Measurements from ENCODE around the gene SKP2.

The SKP2 gene

GRCh38 chr5:36172599-36172998, 20.7 kb downstream of the SKP2 start:
- Histone ChIP-seq H2AK5ac (ENCODE audit: low read length) (no peak overlapping the region), H3K4me3 (ENCODE audit: low read length) (no peak overlapping the region), H3K4ac (ENCODE audit: low read depth, low read length) (no peak overlapping the region), H3K56ac (ENCODE audit: low read length) (no peak overlapping the region), H3K79me1 (ENCODE audit: low read length) (peaks cover 2% of the 10 kb centered on the region), H3K36me3 (ENCODE audit: control insufficient read depth, insufficient read depth, low read length) (peaks cover 11% of the 10 kb centered on the region), H2BK5ac (ENCODE audit: low read length) (no peak overlapping the region), H3K18ac (ENCODE audit: low read length) (no peak overlapping the region), H3K4me1 (ENCODE audit: control insufficient read depth, low read depth, low read length) (no peaks in the 10 kb centered on the region), H3K4me2 (ENCODE audit: low read length) (no peak overlapping the region), H3K23ac (ENCODE audit: low read length) (no peak overlapping the region), H2BK120ac (ENCODE audit: low read depth, low read length) (no peak overlapping the region), H3K79me2 (ENCODE audit: control insufficient read depth, insufficient read depth, low read length) (peaks cover 2% of the 10 kb centered on the region), H3K27me3 (ENCODE audit: insufficient read depth, low read length, poor library complexity) (no peaks in the 10 kb centered on the region), H4K8ac (ENCODE audit: low read depth, low read length) (no peak overlapping the region), H3K27ac (ENCODE audit: low read depth, low read length) (no peak overlapping the region), H3K9ac (ENCODE audit: low read length) (no peak overlapping the region), H2BK15ac (replicated peaks; ENCODE audit: low read depth) (no peak overlapping the region), H4K5ac (ENCODE audit: low read length) (no peak overlapping the region)
- WGBS (ENCODE audit: extremely low coverage, insufficient coverage, low lambda C conversion rate), result no CpG with 5 or more reads among the region's 1 CpG
- no peak for DNase-seq

GRCh38 chr5:36173426-36173825, 21.5 kb downstream of the SKP2 start:
- no peak for DNase-seq
- no peak overlapping the region for H2AK5ac ChIP-seq (ENCODE audit: low read length)
- peaks cover 2% of the 10 kb centered on the region for H3K79me1 ChIP-seq (ENCODE audit: low read length)
- WGBS (ENCODE audit: extremely low coverage, insufficient coverage, low lambda C conversion rate), result no CpG with 5 or more reads among the region's 2 CpGs
- H2BK120ac ChIP-seq (ENCODE audit: low read depth, low read length), result no peak overlapping the region
- H2BK5ac ChIP-seq (ENCODE audit: low read length), result no peak overlapping the region
- no peak overlapping the region for H2BK15ac ChIP-seq (replicated peaks; ENCODE audit: low read depth)
- no peak overlapping the region for H3K9ac ChIP-seq (ENCODE audit: low read length)
- H3K79me2 ChIP-seq (ENCODE audit: control insufficient read depth, insufficient read depth, low read length), result no peaks in the 10 kb centered on the region
- no peak overlapping the region for H3K23ac ChIP-seq (ENCODE audit: low read length)
- H3K18ac ChIP-seq (ENCODE audit: low read length), result no peak overlapping the region
- no peak overlapping the region for H3K4me2 ChIP-seq (ENCODE audit: low read length)
- no peak overlapping the region for H3K27ac ChIP-seq (ENCODE audit: low read depth, low read length)
- H3K36me3 ChIP-seq (ENCODE audit: control insufficient read depth, insufficient read depth, low read length), result peaks cover 11% of the 10 kb centered on the region
- H4K5ac ChIP-seq (ENCODE audit: low read length), result no peak overlapping the region
- no peak overlapping the region for H3K56ac ChIP-seq (ENCODE audit: low read length)
- no peaks in the 10 kb centered on the region for H3K27me3 ChIP-seq (ENCODE audit: insufficient read depth, low read length, poor library complexity)
- no peaks in the 10 kb centered on the region for H3K4me1 ChIP-seq (ENCODE audit: control insufficient read depth, low read depth, low read length)
- H4K8ac ChIP-seq (ENCODE audit: low read depth, low read length), result no peak overlapping the region
- H3K4ac ChIP-seq (ENCODE audit: low read depth, low read length), result no peak overlapping the region
- H3K4me3 ChIP-seq (ENCODE audit: low read length), result no peak overlapping the region

- Histone ChIP-seq H2AK5ac (ENCODE audit: low read length) (no peak overlapping the region), H3K79me1 (ENCODE audit: low read length) (peaks cover 2% of the 10 kb centered on the region), H4K5ac (ENCODE audit: low read length) (no peak overlapping the region), H2BK15ac (replicated peaks; ENCODE audit: low read depth) (no peak overlapping the region), H2BK120ac (ENCODE audit: low read depth, low read length) (no peak overlapping the region), H3K79me2 (ENCODE audit: control insufficient read depth, insufficient read depth, low read length) (no peaks in the 10 kb centered on the region), H3K4me1 (ENCODE audit: control insufficient read depth, low read depth, low read length) (no peaks in the 10 kb centered on the region), H3K4me3 (ENCODE audit: low read length) (no peak overlapping the region), H3K27me3 (ENCODE audit: insufficient read depth, low read length, poor library complexity) (no peaks in the 10 kb centered on the region), H3K27ac (ENCODE audit: low read depth, low read length) (no peak overlapping the region), H4K8ac (ENCODE audit: low read depth, low read length) (no peak overlapping the region), H3K4ac (ENCODE audit: low read depth, low read length) (no peak overlapping the region), H3K56ac (ENCODE audit: low read length) (no peak overlapping the region), H3K23ac (ENCODE audit: low read length) (no peak overlapping the region), H2BK5ac (ENCODE audit: low read length) (no peak overlapping the region), H3K9ac (ENCODE audit: low read length) (no peak overlapping the region), H3K18ac (ENCODE audit: low read length) (no peak overlapping the region), H3K36me3 (ENCODE audit: control insufficient read depth, insufficient read depth, low read length) (peaks cover 11% of the 10 kb centered on the region), H3K4me2 (ENCODE audit: low read length) (no peak overlapping the region)
- no CpG with 5 or more reads among the region's 3 CpGs for WGBS (ENCODE audit: extremely low coverage, insufficient coverage, low lambda C conversion rate)
- no peak for DNase-seq
Observed at GRCh38 chr5:36174119-36174518, 22.2 kb downstream of the SKP2 start.

- Histone ChIP-seq H3K79me1 (ENCODE audit: low read length) (peaks cover 2% of the 10 kb centered on the region), H4K5ac (ENCODE audit: low read length) (no peak overlapping the region), H3K27me3 (ENCODE audit: insufficient read depth, low read length, poor library complexity) (no peaks in the 10 kb centered on the region), H3K4ac (ENCODE audit: low read depth, low read length) (no peak overlapping the region), H3K79me2 (ENCODE audit: control insufficient read depth, insufficient read depth, low read length) (no peaks in the 10 kb centered on the region), H3K9ac (ENCODE audit: low read length) (no peak overlapping the region), H3K4me3 (ENCODE audit: low read length) (no peak overlapping the region), H2AK5ac (ENCODE audit: low read length) (no peak overlapping the region), H3K23ac (ENCODE audit: low read length) (no peak overlapping the region), H3K27ac (ENCODE audit: low read depth, low read length) (no peak overlapping the region), H4K8ac (ENCODE audit: low read depth, low read length) (no peak overlapping the region), H3K56ac (ENCODE audit: low read length) (no peak overlapping the region), H2BK120ac (ENCODE audit: low read depth, low read length) (no peak overlapping the region), H3K4me2 (ENCODE audit: low read length) (no peak overlapping the region), H3K18ac (ENCODE audit: low read length) (no peak overlapping the region), H3K36me3 (ENCODE audit: control insufficient read depth, insufficient read depth, low read length) (peaks cover 11% of the 10 kb centered on the region), H3K4me1 (ENCODE audit: control insufficient read depth, low read depth, low read length) (no peaks in the 10 kb centered on the region), H2BK15ac (replicated peaks; ENCODE audit: low read depth) (no peak overlapping the region), H2BK5ac (ENCODE audit: low read length) (no peak overlapping the region)
- no CpG with 5 or more reads among the region's 5 CpGs for WGBS (ENCODE audit: extremely low coverage, insufficient coverage, low lambda C conversion rate)
- no peak for DNase-seq
Observed at GRCh38 chr5:36175043-36175442, 23.1 kb downstream of the SKP2 start.

GRCh38 chr5:36177154-36177553, 25.2 kb downstream of the SKP2 start:
- WGBS (ENCODE audit: extremely low coverage, insufficient coverage, low lambda C conversion rate), result no CpG with 5 or more reads among the region's 2 CpGs

GRCh38 chr5:36177715-36178523, 26.0 kb downstream of the SKP2 start:
- H3K4me3 ChIP-seq (ENCODE audit: low read length), result no peak overlapping the region
- H2AK5ac ChIP-seq (ENCODE audit: low read length), result no peak overlapping the region
- no peak overlapping the region for H3K18ac ChIP-seq (ENCODE audit: low read length)
- H3K79me2 ChIP-seq (ENCODE audit: control insufficient read depth, insufficient read depth, low read length), result no peaks in the 10 kb centered on the region
- H3K4ac ChIP-seq (ENCODE audit: low read depth, low read length), result no peak overlapping the region
- no peak overlapping the region for H3K23ac ChIP-seq (ENCODE audit: low read length)
- H3K9ac ChIP-seq (ENCODE audit: low read length), result no peak overlapping the region
- no peak overlapping the region for H3K27ac ChIP-seq (ENCODE audit: low read depth, low read length)
- no peak overlapping the region for H4K8ac ChIP-seq (ENCODE audit: low read depth, low read length)
- no peak for DNase-seq
- H3K56ac ChIP-seq (ENCODE audit: low read length), result no peak overlapping the region
- no peaks in the 10 kb centered on the region for H3K79me1 ChIP-seq (ENCODE audit: low read length)
- no peak overlapping the region for H4K5ac ChIP-seq (ENCODE audit: low read length)
- no peaks in the 10 kb centered on the region for H3K27me3 ChIP-seq (ENCODE audit: insufficient read depth, low read length, poor library complexity)
- no peak overlapping the region for H2BK120ac ChIP-seq (ENCODE audit: low read depth, low read length)
- no peak overlapping the region for H2BK5ac ChIP-seq (ENCODE audit: low read length)
- no peak overlapping the region for H2BK15ac ChIP-seq (replicated peaks; ENCODE audit: low read depth)
- peaks cover 6% of the 10 kb centered on the region for H3K36me3 ChIP-seq (ENCODE audit: control insufficient read depth, insufficient read depth, low read length)
- WGBS (ENCODE audit: extremely low coverage, insufficient coverage, low lambda C conversion rate), result no CpG with 5 or more reads among the region's 2 CpGs
- H3K4me1 ChIP-seq (ENCODE audit: control insufficient read depth, low read depth, low read length), result no peaks in the 10 kb centered on the region
- no peak overlapping the region for H3K4me2 ChIP-seq (ENCODE audit: low read length)

More at GRCh38 chr5:36177154-36177553, 25.2 kb downstream of the SKP2 start:
- H3K4me3 ChIP-seq (ENCODE audit: low read length), result no peak overlapping the region
- no peak overlapping the region for H4K8ac ChIP-seq (ENCODE audit: low read depth, low read length)
- H3K4me2 ChIP-seq (ENCODE audit: low read length), result no peak overlapping the region
- no peak overlapping the region for H4K5ac ChIP-seq (ENCODE audit: low read length)
- DNase-seq, result no peak
- no peak overlapping the region for H3K18ac ChIP-seq (ENCODE audit: low read length)
- H3K79me2 ChIP-seq (ENCODE audit: control insufficient read depth, insufficient read depth, low read length), result no peaks in the 10 kb centered on the region
- H3K27me3 ChIP-seq (ENCODE audit: insufficient read depth, low read length, poor library complexity), result no peaks in the 10 kb centered on the region
- H3K23ac ChIP-seq (ENCODE audit: low read length), result no peak overlapping the region
- H3K27ac ChIP-seq (ENCODE audit: low read depth, low read length), result no peak overlapping the region
- no peak overlapping the region for H2BK15ac ChIP-seq (replicated peaks; ENCODE audit: low read depth)
- H3K4ac ChIP-seq (ENCODE audit: low read depth, low read length), result no peak overlapping the region
- H3K36me3 ChIP-seq (ENCODE audit: control insufficient read depth, insufficient read depth, low read length), result peaks cover 6% of the 10 kb centered on the region
- no peaks in the 10 kb centered on the region for H3K79me1 ChIP-seq (ENCODE audit: low read length)
- H2BK120ac ChIP-seq (ENCODE audit: low read depth, low read length), result no peak overlapping the region
- no peak overlapping the region for H3K9ac ChIP-seq (ENCODE audit: low read length)
- no peaks in the 10 kb centered on the region for H3K4me1 ChIP-seq (ENCODE audit: control insufficient read depth, low read depth, low read length)
- no peak overlapping the region for H3K56ac ChIP-seq (ENCODE audit: low read length)
- no peak overlapping the region for H2BK5ac ChIP-seq (ENCODE audit: low read length)
- no peak overlapping the region for H2AK5ac ChIP-seq (ENCODE audit: low read length)
